ENCODE measurements around the gene CCDC102A. TPM values are rescaled to one million over a fixed set of nuclear protein-coding genes. Genes with fewer than 3 reads are reported as not detected.

CCDC102A gene
- polyA plus RNA-seq, 2 of the 4 experiments (the other 2 are of a cell fraction), result 8.0 to 8.3 TPM

DNA sequence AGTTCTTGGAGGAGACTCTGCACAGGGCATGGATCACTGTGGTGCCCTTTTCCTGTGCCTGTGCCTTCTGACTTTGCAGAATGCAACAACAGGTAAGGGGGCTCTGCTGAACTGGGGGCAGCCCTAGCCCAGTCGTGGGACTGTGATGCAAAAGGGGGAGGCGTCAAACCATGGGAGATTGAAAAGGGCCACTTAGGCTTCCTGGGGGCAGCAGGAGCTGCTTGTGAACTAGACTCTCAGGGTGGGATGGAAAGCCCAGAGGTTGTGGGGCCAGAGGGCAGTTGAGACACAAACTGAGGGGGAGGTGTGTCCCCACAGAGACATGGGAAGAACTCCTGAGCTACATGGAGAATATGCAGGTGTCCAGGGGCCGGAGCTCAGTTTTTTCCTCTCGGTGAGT lies 25.7 kb upstream of the CCDC102A start:
- no peak for FAIRE-seq
- DNase-seq (ENCODE audit: low read depth in 1 of 2, low spot score in 1 of 2), result no peak
- peaks cover 17% of the 10 kb centered on the region; the same call in 2 of the 3 replicates for H3K9me3 ChIP-seq
- no peak overlapping the region for H3K4me2 ChIP-seq
- WGBS (ENCODE audit: missing lambda C conversion rate), result 77% methylated on average over 4 of the region's 4 CpGs
- TF ChIP-seq, protein P1, sequence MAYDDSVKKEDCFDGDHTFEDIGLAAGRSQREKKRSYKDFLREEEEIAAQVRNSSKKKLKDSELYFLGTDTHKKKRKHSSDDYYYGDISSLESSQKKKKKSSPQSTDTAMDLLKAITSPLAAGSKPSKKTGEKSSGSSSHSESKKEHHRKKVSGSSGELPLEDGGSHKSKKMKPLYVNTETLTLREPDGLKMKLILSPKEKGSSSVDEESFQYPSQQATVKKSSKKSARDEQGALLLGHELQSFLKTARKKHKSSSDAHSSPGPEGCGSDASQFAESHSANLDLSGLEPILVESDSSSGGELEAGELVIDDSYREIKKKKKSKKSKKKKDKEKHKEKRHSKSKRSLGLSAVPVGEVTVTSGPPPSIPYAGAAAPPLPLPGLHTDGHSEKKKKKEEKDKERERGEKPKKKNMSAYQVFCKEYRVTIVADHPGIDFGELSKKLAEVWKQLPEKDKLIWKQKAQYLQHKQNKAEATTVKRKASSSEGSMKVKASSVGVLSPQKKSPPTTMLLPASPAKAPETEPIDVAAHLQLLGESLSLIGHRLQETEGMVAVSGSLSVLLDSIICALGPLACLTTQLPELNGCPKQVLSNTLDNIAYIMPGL (CRISPR knock-in tag; IDR thresholded peaks at IDR 0.05; ENCODE audit: borderline replicate concordance), result no peak
- TF ChIP-seq CBX2 (IDR thresholded peaks at IDR 0.05; ENCODE audit: borderline replicate concordance, low read depth), result no peak
- no peak for TF ChIP-seq EHF (CRISPR knock-in tag; IDR thresholded peaks at IDR 0.05)
- no peak for TF ChIP-seq HEYL (CRISPR knock-in tag; IDR thresholded peaks at IDR 0.05)
- no peak for TF ChIP-seq ELK1 (IDR thresholded peaks at IDR 0.05; ENCODE audit: low read depth, low read length)
- TF ChIP-seq SREBF2 (IDR thresholded peaks at IDR 0.05), result no peak
- TF ChIP-seq HOXA7 (CRISPR knock-in tag; IDR thresholded peaks at IDR 0.05), result no peak
- no peak overlapping the region for H3K4me3 ChIP-seq
- no peak for ATAC-seq
- H3K27ac ChIP-seq, result no peak overlapping the region
- ChIA-PET POLR2A (no interaction called here), CTCF (interaction anchor here (1.6 to 3.1 kb wide), 4 partner anchors 10 to 43 kb away, joined by 3 to 24 read pairs (median 5); no protein-coding TSS in a partner anchor)
- H3K4me1 ChIP-seq, result 0 out of 3 replicates have a peak, but pooled peaks cover 5% of the 10 kb centered on the region

- H3K9me3 ChIP-seq, result peaks cover 17% of the 10 kb centered on the region; the same call in 2 of the 3 replicates
- ATAC-seq (no peak), DNase-seq (ENCODE audit: low read depth in 1 of 2, low spot score in 1 of 2) (no peak), FAIRE-seq (no peak)
- CTCF ChIA-PET, result interaction anchor here (0.6 to 3.1 kb wide), 4 partner anchors 17 to 225 kb away, joined by 3 to 24 read pairs (median 4); partner anchors contain the start of gene ADGRG5
- WGBS (ENCODE audit: missing lambda C conversion rate), result 34% methylated on average over 4 of the region's 4 CpGs
- no peaks in the 10 kb centered on the region for H3K4me1 ChIP-seq
- POLR2A ChIA-PET, result no interaction called here
- no peak overlapping the region for H3K27ac ChIP-seq
- H3K4me2 ChIP-seq, result no peak overlapping the region
- TF ChIP-seq RCOR1 (IDR thresholded peaks at IDR 0.05; ENCODE audit: low read depth, low read length), result no peak
- no peak overlapping the region for H3K4me3 ChIP-seq
These were observed 22.9 kb upstream of the CCDC102A start for GRCh38 chr16:57559072-57559790.

DNA sequence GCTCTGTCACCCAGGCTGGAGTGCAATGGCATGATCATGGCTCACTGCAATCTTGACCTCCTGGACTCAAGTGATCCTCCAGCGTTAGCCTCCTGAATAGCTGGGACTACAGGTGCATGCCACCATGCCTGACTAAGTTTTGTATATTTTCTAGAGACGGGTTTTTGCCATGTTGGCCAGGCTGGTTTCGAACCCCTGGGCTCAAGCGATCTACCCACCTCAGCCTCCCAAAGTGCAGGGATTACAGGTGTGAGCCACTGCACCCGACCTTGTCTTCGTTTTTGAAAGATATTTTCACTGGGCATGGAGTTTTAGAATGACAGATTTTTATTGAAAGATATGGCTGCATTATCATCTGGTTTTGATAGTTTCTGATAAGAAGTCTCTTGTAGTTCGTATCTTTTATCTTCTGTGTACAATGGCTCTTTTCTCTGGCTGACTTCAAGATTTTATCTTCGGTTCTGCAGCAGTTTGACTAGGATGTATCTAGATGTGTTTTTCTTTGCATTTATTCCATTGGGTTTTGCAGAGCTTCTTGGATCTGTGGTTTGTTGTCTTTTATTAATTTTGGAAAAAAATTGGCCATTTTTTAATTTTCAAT lies 20.7 kb upstream of the CCDC102A start:
- ChIA-PET CTCF (no interaction called here), POLR2A (no interaction called here)
- no peak overlapping the region for H3K27ac ChIP-seq
- H3K9me3 ChIP-seq, result peaks cover 17% of the 10 kb centered on the region; the same call in 2 of the 3 replicates
- H3K4me2 ChIP-seq, result no peak overlapping the region
- FAIRE-seq (no peak), DNase-seq (ENCODE audit: low read depth in 1 of 2, low spot score in 1 of 2) (no peak), ATAC-seq (no peak)
- TF ChIP-seq MAX (IDR thresholded peaks at IDR 0.05), result no peak
- TF ChIP-seq CEBPB (IDR thresholded peaks at IDR 0.05), result no peak
- H3K4me3 ChIP-seq, result no peak overlapping the region
- H3K4me1 ChIP-seq, result no peaks in the 10 kb centered on the region
- WGBS (ENCODE audit: missing lambda C conversion rate), result 35% methylated on average over 8 of the region's 8 CpGs

- H3K27ac ChIP-seq, result no peak overlapping the region
- H3K4me1 ChIP-seq, result no peaks in the 10 kb centered on the region
- no peak for FAIRE-seq
- ChIA-PET POLR2A (no interaction called here), CTCF (interaction anchor here (0.9 kb wide), 1 partner anchor 37 kb away, joined by 3 read pairs; no protein-coding TSS in a partner anchor)
- H3K4me2 ChIP-seq, result no peak overlapping the region
- WGBS (ENCODE audit: missing lambda C conversion rate), result 69% methylated on average over 3 of the region's 3 CpGs
- H3K9me3 ChIP-seq, result peaks cover 8% of the 10 kb centered on the region; the same call in 2 of the 3 replicates
- no peak for DNase-seq (ENCODE audit: low read depth in 1 of 2, low spot score in 1 of 2)
- H3K4me3 ChIP-seq, result no peak overlapping the region
- no peak for ATAC-seq
- TF ChIP-seq CBX2 (IDR thresholded peaks at IDR 0.05; ENCODE audit: borderline replicate concordance, low read depth), result no peak
- TF ChIP-seq, protein P2, sequence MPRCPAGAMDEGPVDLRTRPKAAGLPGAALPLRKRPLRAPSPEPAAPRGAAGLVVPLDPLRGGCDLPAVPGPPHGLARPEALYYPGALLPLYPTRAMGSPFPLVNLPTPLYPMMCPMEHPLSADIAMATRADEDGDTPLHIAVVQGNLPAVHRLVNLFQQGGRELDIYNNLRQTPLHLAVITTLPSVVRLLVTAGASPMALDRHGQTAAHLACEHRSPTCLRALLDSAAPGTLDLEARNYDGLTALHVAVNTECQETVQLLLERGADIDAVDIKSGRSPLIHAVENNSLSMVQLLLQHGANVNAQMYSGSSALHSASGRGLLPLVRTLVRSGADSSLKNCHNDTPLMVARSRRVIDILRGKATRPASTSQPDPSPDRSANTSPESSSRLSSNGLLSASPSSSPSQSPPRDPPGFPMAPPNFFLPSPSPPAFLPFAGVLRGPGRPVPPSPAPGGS (IDR thresholded peaks at IDR 0.05), result no peak
- TF ChIP-seq, protein P3, sequence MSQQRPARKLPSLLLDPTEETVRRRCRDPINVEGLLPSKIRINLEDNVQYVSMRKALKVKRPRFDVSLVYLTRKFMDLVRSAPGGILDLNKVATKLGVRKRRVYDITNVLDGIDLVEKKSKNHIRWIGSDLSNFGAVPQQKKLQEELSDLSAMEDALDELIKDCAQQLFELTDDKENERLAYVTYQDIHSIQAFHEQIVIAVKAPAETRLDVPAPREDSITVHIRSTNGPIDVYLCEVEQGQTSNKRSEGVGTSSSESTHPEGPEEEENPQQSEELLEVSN (IDR thresholded peaks at IDR 0.05; ENCODE audit: borderline replicate concordance, low read depth), result no peak
- TF ChIP-seq NFE2L2 (conservative IDR thresholded peaks at IDR 0.05; ENCODE audit: low read length), result no peak
- TF ChIP-seq JUN (IDR thresholded peaks at IDR 0.05), result no peak
- TF ChIP-seq RCOR1 (IDR thresholded peaks at IDR 0.05; ENCODE audit: low read depth, low read length), result no peak
- TF ChIP-seq EHMT2 (IDR thresholded peaks at IDR 0.05; ENCODE audit: low read depth), result no peak
- TF ChIP-seq ESRRA (IDR thresholded peaks at IDR 0.05; ENCODE audit: borderline replicate concordance, low read length), result no peak
- no peak for TF ChIP-seq POLR2AphosphoS2 (conservative IDR thresholded peaks at IDR 0.05; ENCODE audit: low read length)
- TF ChIP-seq ZFP36 (IDR thresholded peaks at IDR 0.05; ENCODE audit: borderline replicate concordance, partially characterized antibody), result no peak
- TF ChIP-seq MAFK (IDR thresholded peaks at IDR 0.05; ENCODE audit: partially characterized antibody), result no peak
- no peak for TF ChIP-seq JUNB (IDR thresholded peaks at IDR 0.05)
- no peak for TF ChIP-seq MAX (IDR thresholded peaks at IDR 0.05)
- no peak for TF ChIP-seq KDM1A (IDR thresholded peaks at IDR 0.05; ENCODE audit: low read depth)
- TF ChIP-seq ZNF302 (CRISPR knock-in tag; IDR thresholded peaks at IDR 0.05), result no peak
- no peak for TF ChIP-seq FOXS1 (CRISPR knock-in tag; IDR thresholded peaks at IDR 0.05)
- no peak for TF ChIP-seq NPAS2 (CRISPR knock-in tag; IDR thresholded peaks at IDR 0.05; ENCODE audit: borderline replicate concordance)
These were observed 19.5 kb upstream of the CCDC102A start for GRCh38 chr16:57555831-57556230.

Data from A549 (cell line).